Lung (tissue), 12 donors: Measurements from ENCODE around the gene MTMR1. TPM values are rescaled to one million over a fixed set of nuclear protein-coding genes. Genes with fewer than 3 reads are reported as not detected.
A peak's percentile ranks its signal among the peaks of the same experiment; 100 is the strongest.

Experiments
- ATAC-seq: fragments of 200-7000 bp; cut with Tn5 transposase; one replicate; pipeline ENCODE4 v1.9.1; 2020; ENCODE audit warnings: moderate number of reproducible peaks; ENCODE audit not compliant: insufficient read depth, low FRiP score
- DNase-seq, 3 donors: peaks; one replicate each; pipeline ENCODE4 v3.0.0-alpha.2; 2013 to 2017
- H3K27ac ChIP-seq, 2 donors: one replicate each; pipeline ENCODE4 v1.5.1; 2013; ENCODE audit warnings: mild to moderate bottlenecking in 2 of 2, moderate library complexity in 2 of 2, control low read depth in 1 of 2, inconsistent platforms in 1 of 2, low read depth in 1 of 2, low read length in 1 of 2
- H3K27me3 ChIP-seq, 3 donors: one replicate each; pipeline ENCODE4 v1.5.1; 2013; ENCODE audit warnings: low read length in 2 of 3; ENCODE audit not compliant: control insufficient read depth in 3 of 3, insufficient read depth in 3 of 3
- H3K36me3 ChIP-seq, 4 donors: one replicate each; pipeline ENCODE4 v1.5.1; 2013; ENCODE audit warnings: low read length in 4 of 4, mild to moderate bottlenecking in 1 of 4, moderate library complexity in 1 of 4; ENCODE audit not compliant: control insufficient read depth in 4 of 4, insufficient read depth in 4 of 4
- H3K4me1 ChIP-seq, 5 donors: one replicate each; pipeline ENCODE4 v1.5.1; 2013; ENCODE audit warnings: low read length in 5 of 5, mild to moderate bottlenecking in 2 of 5, moderate library complexity in 1 of 5; ENCODE audit not compliant: control insufficient read depth in 5 of 5, insufficient read depth in 5 of 5
- H3K4me3 ChIP-seq: one replicate; pipeline ENCODE4 v1.5.1; 2013; ENCODE audit warnings: mild to moderate bottlenecking, control low read depth, moderate library complexity
- H3K9ac ChIP-seq, 2 donors: one replicate each; pipeline ENCODE4 v1.5.1; 2013; ENCODE audit warnings: low read length in 2 of 2, control low read depth in 1 of 2; ENCODE audit not compliant: insufficient read depth in 1 of 2
- H3K9me3 ChIP-seq, 4 donors: one replicate each; pipeline ENCODE4 v1.5.1; 2013; ENCODE audit warnings: low read length in 3 of 4, mild to moderate bottlenecking in 1 of 4, moderate library complexity in 1 of 4; ENCODE audit not compliant: control insufficient read depth in 4 of 4, insufficient read depth in 3 of 4
- WGBS, 2 donors: extraction: QIAGEN DNeasy Blood & Tissue Kit; methylation state at CpG; one replicate each; pipeline ENCODE4 v1.1.7; 2013; 5-methylcytosine and 5-hydroxymethylcytosine counted together
- polyA plus RNA-seq, 2 donors: library from polyadenylated mRNA; stranded (reverse); fragments of 200-250 nt; gene quantifications; one replicate each; pipeline ENCODE4 v1.2.1, GENCODE V29; 2013
- total RNA-seq, 2 donors: library from RNA; depleted of rRNA in 1 of 2; stranded (reverse); fragments of >200 nt in 1 of 2; gene quantifications; one replicate each; pipeline ENCODE4 v1.2.1, GENCODE V29; 2014 to 2021
- TF ChIP-seq, protein P1 (sequence below): IDR thresholded peaks from 2 replicates; pipeline ENCODE4 v1.5.1; 2012; ENCODE audit warnings: mild to moderate bottlenecking; ENCODE audit errors: control extremely low read depth, extremely low read depth
- donor health status: control.
- donor health status: control.
- donor health status: Bipolar disorder and iron deficiency.
- donor health status: healthy.
- donor health status: DM: yes; HTN: yes; CAD: no.

Gene MTMR1
- total and polyA plus RNA-seq, 4 donors: 10.0 to 37.6 (median 15.9) TPM

DNA sequence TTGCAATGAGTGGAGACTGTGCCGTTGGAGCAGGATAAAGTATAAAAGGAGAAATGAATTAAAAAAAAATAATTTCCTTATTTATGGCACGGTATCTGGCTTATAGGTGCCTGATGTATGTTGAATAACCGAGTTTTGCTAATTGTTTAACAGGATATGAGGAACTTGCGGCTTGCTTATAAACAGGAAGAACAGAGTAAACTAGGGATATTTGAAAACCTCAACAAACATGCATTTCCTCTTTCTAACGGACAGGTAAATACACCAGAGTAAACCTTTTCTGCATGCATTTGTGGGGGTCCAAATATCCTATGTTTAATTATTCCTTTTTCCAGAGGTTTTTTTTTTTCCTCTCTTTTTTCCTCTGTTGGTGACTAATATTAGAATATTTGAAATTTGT, 36.8 kb downstream of the MTMR1 start:
- Histone ChIP-seq H3K36me3 (peaks cover 0 to 12% (median 2%) of the 10 kb centered on the region in 4 donors), H3K27ac (no peak overlapping the region), H3K4me3 (no peak overlapping the region), H3K9me3 (no peaks in the 10 kb centered on the region), H3K9ac (no peak overlapping the region), H3K4me1 (no peaks in the 10 kb centered on the region), H3K27me3 (peaks cover 0 to 3% (median 0%) of the 10 kb centered on the region in 3 donors)
- TF ChIP-seq, protein P1, sequence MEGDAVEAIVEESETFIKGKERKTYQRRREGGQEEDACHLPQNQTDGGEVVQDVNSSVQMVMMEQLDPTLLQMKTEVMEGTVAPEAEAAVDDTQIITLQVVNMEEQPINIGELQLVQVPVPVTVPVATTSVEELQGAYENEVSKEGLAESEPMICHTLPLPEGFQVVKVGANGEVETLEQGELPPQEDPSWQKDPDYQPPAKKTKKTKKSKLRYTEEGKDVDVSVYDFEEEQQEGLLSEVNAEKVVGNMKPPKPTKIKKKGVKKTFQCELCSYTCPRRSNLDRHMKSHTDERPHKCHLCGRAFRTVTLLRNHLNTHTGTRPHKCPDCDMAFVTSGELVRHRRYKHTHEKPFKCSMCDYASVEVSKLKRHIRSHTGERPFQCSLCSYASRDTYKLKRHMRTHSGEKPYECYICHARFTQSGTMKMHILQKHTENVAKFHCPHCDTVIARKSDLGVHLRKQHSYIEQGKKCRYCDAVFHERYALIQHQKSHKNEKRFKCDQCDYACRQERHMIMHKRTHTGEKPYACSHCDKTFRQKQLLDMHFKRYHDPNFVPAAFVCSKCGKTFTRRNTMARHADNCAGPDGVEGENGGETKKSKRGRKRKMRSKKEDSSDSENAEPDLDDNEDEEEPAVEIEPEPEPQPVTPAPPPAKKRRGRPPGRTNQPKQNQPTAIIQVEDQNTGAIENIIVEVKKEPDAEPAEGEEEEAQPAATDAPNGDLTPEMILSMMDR: no peak
- ATAC-seq (no peak), DNase-seq (no peak)
- WGBS, 2 donors: 41 to 51% methylated on average over 5 of the region's 5 CpGs

- peaks cover 0 to 14% (median 2%) of the 10 kb centered on the region in 4 donors for H3K36me3 ChIP-seq
- TF ChIP-seq, protein P1: no peak
- no peaks in the 10 kb centered on the region for H3K4me1 ChIP-seq
- H3K9me3 ChIP-seq: no peaks in the 10 kb centered on the region
- ATAC-seq (no peak), DNase-seq (no peak)
- 78 to 95% methylated on average over 6 of the region's 6 CpGs for WGBS, 2 donors
- no peak overlapping the region for H3K9ac ChIP-seq
- H3K27ac ChIP-seq: no peak overlapping the region
- no peak overlapping the region for H3K4me3 ChIP-seq
- peaks cover 0 to 3% (median 0%) of the 10 kb centered on the region in 3 donors for H3K27me3 ChIP-seq
Observed at GRCh38 chrX:150730719-150731118, 37.5 kb downstream of the MTMR1 start.

DNA sequence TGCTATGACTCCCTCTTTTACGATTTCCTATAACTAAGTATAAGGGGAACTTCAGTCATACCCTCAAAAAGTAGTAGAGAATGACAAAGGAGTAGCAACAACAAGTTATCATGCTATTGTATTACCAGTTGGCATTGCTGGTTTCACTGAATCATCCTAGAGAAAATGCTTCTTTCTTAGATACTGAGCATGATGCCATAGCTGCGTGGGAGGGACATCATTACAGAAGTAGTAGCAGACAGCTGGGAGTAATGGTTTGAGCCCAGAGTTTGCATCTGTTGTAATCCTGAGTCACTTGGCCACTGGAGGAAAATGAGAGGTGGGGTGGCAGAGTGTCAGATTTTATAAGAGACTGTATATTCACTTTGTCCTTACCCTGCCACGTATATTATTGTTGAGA, 38.6 kb downstream of the MTMR1 start:
- Histone ChIP-seq H3K9me3 (no peaks in the 10 kb centered on the region), H3K9ac (no peak overlapping the region), H3K27me3 (peaks cover 0 to 3% (median 0%) of the 10 kb centered on the region in 3 donors), H3K4me1 (no peaks in the 10 kb centered on the region), H3K27ac (no peak overlapping the region), H3K4me3 (no peak overlapping the region), H3K36me3 (peaks cover 0 to 16% (median 2%) of the 10 kb centered on the region in 4 donors)
- DNase-seq (no peak), ATAC-seq (no peak)
- TF ChIP-seq, protein P1: no peak
- 74 to 79% methylated on average over 3 of the region's 3 CpGs for WGBS, 2 donors

- H3K36me3 ChIP-seq: peaks cover 0 to 24% (median 5%) of the 10 kb centered on the region in 4 donors
- WGBS, 2 donors: 52 to 68% methylated on average over 9 of the region's 9 CpGs
- ATAC-seq (no peak), DNase-seq (no peak)
- H3K9ac ChIP-seq: no peak overlapping the region
- no peaks in the 10 kb centered on the region for H3K4me1 ChIP-seq
- TF ChIP-seq, protein P1: no peak
- no peak overlapping the region for H3K4me3 ChIP-seq
- H3K27ac ChIP-seq: peak overlapping the region in 1 of 2 donors; percentile 56
- H3K9me3 ChIP-seq: peaks cover 0 to 3% (median 0%) of the 10 kb centered on the region in 4 donors
- peaks cover 0 to 5% (median 0%) of the 10 kb centered on the region in 3 donors for H3K27me3 ChIP-seq
Observed at GRCh38 chrX:150736475-150736874, 43.3 kb downstream of the MTMR1 start.
